ENCODE measurements around the gene PIGQ.
A peak's percentile ranks its signal among the peaks of the same experiment; 100 is the strongest.

DNA sequence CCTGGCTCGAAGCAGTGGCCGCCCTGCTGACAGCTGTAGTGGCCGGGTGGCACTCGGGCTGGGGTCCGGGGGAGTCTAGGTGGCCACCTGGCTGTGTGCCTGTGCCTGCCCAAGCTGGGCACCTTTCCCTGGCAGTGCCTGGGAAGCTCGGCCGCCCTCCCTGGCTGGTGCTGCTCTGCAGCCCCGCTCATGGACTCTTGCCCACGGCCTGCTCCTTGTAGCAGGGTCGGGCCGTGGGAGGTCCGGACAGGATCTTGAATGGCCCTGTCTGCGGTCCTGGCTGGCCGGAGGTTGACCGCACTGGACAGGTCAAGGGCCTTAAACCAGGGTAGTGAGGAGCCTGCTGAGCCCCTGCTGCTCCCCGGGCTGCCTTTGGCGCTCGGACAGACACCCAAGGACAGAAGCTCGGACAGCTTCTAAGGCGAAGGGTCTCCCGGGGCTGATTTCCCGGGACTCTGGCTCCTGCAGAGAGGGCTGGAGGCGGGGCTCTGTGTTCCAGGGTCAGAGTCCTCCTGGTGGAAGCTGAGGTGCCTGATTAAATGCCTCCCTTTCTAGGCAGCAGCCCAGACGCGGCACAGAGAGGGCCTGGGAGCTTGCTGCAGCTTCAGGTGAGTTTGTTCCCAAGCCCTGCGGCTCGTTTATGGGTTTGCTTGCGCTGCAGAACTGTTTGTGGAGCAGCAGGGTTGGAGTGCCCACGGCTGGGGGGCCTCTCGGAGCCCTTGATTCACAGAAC, 36.2 kb upstream of the PIGQ start:
- no peak for TF ChIP-seq EZH2 (IDR thresholded peaks at IDR 0.05; ENCODE audit: low read depth, low read length, severe bottlenecking)
- TF ChIP-seq, protein P1, sequence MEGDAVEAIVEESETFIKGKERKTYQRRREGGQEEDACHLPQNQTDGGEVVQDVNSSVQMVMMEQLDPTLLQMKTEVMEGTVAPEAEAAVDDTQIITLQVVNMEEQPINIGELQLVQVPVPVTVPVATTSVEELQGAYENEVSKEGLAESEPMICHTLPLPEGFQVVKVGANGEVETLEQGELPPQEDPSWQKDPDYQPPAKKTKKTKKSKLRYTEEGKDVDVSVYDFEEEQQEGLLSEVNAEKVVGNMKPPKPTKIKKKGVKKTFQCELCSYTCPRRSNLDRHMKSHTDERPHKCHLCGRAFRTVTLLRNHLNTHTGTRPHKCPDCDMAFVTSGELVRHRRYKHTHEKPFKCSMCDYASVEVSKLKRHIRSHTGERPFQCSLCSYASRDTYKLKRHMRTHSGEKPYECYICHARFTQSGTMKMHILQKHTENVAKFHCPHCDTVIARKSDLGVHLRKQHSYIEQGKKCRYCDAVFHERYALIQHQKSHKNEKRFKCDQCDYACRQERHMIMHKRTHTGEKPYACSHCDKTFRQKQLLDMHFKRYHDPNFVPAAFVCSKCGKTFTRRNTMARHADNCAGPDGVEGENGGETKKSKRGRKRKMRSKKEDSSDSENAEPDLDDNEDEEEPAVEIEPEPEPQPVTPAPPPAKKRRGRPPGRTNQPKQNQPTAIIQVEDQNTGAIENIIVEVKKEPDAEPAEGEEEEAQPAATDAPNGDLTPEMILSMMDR (IDR thresholded peaks at IDR 0.05; ENCODE audit: control extremely low read depth in 1 of 3, insufficient read depth in 1 of 3, low read depth in 1 of 3, low read length in 3 of 3) = peak in 1 of 3 experiments; percentile 1; a peak in 1 of 4 replicates
- no peak for TF ChIP-seq YY1 (IDR thresholded peaks at IDR 0.05; ENCODE audit: low read depth, low read length)

Measured in H1 (cell line).